GM19438 (cell line): Measurements from ENCODE around the gene MIA2.
"Not testable (repeated sequence)": the region's sequence is repeated elsewhere in the genome, so short reads cannot be mapped to it uniquely, and the experiment has no call there.

Source experiments
- ATAC-seq: cut with Tn5 transposase; IDR thresholded peaks from one replicate; pipeline ENCODE4 v1.9.1; 2021; ENCODE audit warnings: low read depth; ENCODE audit not compliant: unreplicated experiment

Gene MIA2

GRCh38 chr14:39267608-39268005 is 33.9 kb downstream of the MIA2 start:
- peak; percentile 6 for ATAC-seq

- no peak for ATAC-seq
Measured at GRCh38 chr14:39268393-39268792, 34.7 kb downstream of the MIA2 start.

- no peak for ATAC-seq
Measured at GRCh38 chr14:39272918-39273317, 39.2 kb downstream of the MIA2 start.

GRCh38 chr14:39275395-39275794 is 41.7 kb downstream of the MIA2 start:
- ATAC-seq: no peak

- no peak for ATAC-seq
Measured at GRCh38 chr14:39276005-39276404, 42.3 kb downstream of the MIA2 start.

GRCh38 chr14:39276579-39277114 is 42.9 kb downstream of the MIA2 start:
- ATAC-seq: no peak

- ATAC-seq: no peak
Measured at GRCh38 chr14:39279515-39279914, 45.8 kb downstream of the MIA2 start.

- ATAC-seq: not testable (repeated sequence)
Measured at GRCh38 chr14:39280678-39281077, 47.0 kb downstream of the MIA2 start.

- no peak for ATAC-seq
Measured at GRCh38 chr14:39289523-39289922, 55.8 kb downstream of the MIA2 start.

GRCh38 chr14:39291701-39292100 is 58.0 kb downstream of the MIA2 start:
- ATAC-seq: no peak

GRCh38 chr14:39293629-39294028 is 59.9 kb downstream of the MIA2 start:
- ATAC-seq: no peak

GRCh38 chr14:39300389-39300788 is 66.7 kb downstream of the MIA2 start:
- not testable (repeated sequence) for ATAC-seq

GRCh38 chr14:39302124-39302810 is 68.6 kb downstream of the MIA2 start:
- ATAC-seq: no peak

GRCh38 chr14:39303115-39303514 is 69.4 kb downstream of the MIA2 start:
- ATAC-seq: no peak

GRCh38 chr14:39307815-39308214 is 74.1 kb downstream of the MIA2 start:
- no peak for ATAC-seq

GRCh38 chr14:39310051-39310450 is 76.3 kb downstream of the MIA2 start:
- ATAC-seq: no peak

GRCh38 chr14:39315859-39316444 is 82.2 kb downstream of the MIA2 start:
- no peak for ATAC-seq

GRCh38 chr14:39316830-39317553 is 83.3 kb downstream of the MIA2 start:
- no peak for ATAC-seq

- no peak for ATAC-seq
Measured at GRCh38 chr14:39318574-39318973, 84.9 kb downstream of the MIA2 start.

- no peak for ATAC-seq
Measured at GRCh38 chr14:39319381-39319780, 85.7 kb downstream of the MIA2 start.

- ATAC-seq: no peak
Measured at GRCh38 chr14:39320318-39320717, 86.6 kb downstream of the MIA2 start.

GRCh38 chr14:39322807-39323206 is 89.1 kb downstream of the MIA2 start:
- no peak for ATAC-seq
